Activated CD4-positive, CD25-positive, alpha-beta regulatory T cell (primary cell): ENCODE results near the gene ENOX1.

Experiments used
- DNase-seq, 4 experiments: peaks; one replicate each; lab custom pipeline; 2025; lab: John Stamatoyannopoulos, UW

Gene ENOX1

DNA sequence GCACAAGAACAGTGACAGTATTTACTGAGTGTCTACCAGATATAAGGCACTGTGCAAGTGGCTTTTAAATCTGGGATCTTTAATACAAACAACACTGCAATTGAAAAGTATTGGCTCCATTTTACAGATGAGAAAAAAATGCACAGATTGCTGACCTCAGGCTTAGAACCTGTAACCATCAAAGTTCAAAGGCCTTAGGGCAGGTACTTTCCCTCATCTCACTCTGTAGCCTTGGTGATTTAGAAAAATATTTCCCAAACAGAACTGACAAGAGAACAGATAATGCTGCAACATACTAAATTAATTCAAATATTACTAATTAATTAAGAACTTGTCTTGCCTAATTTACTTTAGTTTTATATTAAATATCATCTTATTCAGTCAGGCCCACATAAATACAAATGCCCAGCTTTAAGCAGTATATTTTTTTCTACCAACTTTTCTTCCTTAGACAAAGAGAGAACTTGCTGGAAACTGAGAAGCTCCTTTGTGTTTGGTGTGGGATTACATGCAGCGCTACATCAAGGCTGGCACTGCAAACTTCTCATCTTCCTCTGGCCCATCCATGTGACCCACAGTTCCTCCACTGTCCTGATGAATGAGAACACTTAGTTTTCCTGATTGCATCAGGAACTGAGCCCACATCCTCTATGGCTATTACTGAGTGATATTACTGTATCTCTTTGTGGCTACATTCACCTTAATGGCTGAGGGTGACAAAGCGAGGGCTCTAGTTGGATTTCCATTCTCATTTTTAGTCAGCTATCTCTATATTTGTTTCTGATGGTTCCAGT lies 302.1 kb downstream of the ENOX1 start:
- DNase-seq = no peak

- DNase-seq = no peak
Observed at GRCh38 chr13:43483930-43484329, 302.8 kb downstream of the ENOX1 start.

DNA sequence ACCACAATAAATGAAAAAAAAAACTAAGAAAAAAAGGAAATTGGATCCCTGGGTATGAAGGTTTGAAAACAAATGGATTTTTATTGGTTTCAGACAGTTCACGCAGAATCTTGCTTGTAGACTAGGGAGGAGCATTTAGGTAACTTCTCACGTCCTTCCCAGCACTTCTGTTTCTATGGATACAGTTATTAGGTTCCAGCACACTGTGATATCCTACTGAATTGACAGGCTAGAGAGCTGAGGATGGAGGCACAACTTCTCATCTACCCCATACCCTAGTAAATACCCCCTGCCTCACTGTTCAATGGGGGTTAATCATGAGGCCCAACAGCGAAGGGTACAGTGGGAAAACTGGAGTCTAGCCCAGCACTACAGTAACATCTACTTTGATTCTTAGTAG lies 304.1 kb downstream of the ENOX1 start:
- DNase-seq = no peak

- no peak for DNase-seq
Observed at GRCh38 chr13:43482026-43482425, 304.7 kb downstream of the ENOX1 start.

GRCh38 chr13:43478902-43479301 lies 307.9 kb downstream of the ENOX1 start:
- no peak for DNase-seq

- DNase-seq = no peak
Observed at GRCh38 chr13:43478211-43478610, 308.6 kb downstream of the ENOX1 start.

DNA sequence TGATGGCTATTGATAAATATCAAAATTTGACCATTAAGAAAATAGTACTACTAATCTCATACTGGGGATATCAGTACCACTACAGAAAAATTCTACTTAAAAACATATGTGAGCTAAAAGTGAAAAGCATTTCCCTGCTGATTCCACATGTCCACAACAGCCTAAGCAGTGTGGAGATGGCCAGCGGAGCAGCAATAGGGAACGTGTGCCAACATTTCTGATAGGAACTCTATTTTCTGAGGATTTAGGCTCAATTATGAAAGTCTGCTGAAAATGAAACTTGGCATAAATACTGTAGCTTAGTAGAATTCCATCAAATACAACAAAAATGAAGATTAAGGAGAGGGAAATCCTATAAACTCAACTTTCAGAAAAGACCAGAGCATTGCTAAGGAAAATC lies 311.6 kb downstream of the ENOX1 start:
- DNase-seq = no peak

DNA sequence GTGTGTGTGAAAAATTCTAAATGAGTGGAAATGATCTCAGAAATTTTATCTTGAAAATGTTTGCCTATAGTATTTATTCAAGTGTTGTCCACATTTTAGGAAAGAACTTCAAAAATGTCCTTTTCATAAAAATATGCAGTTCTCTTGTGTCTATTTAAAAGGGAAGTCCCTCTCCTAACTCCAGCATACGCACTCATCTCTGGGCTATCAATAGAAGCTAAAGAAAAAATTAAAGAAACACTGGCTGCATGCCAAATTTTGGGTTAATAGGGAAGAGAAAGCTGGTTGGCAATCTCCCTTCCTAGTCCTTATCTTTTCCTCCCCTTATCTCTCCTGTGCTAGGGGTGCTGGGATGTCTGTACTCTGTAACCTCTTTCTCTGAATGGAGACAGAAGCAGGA lies 313.3 kb downstream of the ENOX1 start:
- no peak for DNase-seq

GRCh38 chr13:43472980-43473379 lies 313.8 kb downstream of the ENOX1 start:
- no peak for DNase-seq

GRCh38 chr13:43472339-43472738 lies 314.4 kb downstream of the ENOX1 start:
- no peak for DNase-seq

- no peak for DNase-seq
Observed at GRCh38 chr13:43470610-43471009, 316.2 kb downstream of the ENOX1 start.

DNA sequence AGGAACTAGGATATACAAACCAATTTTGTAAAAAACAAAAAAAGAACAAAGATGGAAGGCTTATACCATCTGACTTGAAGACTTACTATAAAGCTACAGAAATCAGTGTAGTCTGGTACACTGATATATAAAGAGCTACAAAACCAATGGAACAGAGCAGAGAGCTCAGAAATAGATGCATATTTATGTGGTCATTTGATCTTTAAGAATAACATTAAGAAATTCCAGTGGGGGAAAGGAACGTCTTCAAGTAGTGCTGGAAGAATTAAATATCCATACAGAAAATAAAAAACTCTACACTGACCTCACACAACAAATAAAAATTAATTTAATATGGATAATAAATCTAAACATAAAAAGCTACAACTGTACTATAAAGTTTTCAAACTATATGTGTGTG lies 317.0 kb downstream of the ENOX1 start:
- DNase-seq = no peak

DNA sequence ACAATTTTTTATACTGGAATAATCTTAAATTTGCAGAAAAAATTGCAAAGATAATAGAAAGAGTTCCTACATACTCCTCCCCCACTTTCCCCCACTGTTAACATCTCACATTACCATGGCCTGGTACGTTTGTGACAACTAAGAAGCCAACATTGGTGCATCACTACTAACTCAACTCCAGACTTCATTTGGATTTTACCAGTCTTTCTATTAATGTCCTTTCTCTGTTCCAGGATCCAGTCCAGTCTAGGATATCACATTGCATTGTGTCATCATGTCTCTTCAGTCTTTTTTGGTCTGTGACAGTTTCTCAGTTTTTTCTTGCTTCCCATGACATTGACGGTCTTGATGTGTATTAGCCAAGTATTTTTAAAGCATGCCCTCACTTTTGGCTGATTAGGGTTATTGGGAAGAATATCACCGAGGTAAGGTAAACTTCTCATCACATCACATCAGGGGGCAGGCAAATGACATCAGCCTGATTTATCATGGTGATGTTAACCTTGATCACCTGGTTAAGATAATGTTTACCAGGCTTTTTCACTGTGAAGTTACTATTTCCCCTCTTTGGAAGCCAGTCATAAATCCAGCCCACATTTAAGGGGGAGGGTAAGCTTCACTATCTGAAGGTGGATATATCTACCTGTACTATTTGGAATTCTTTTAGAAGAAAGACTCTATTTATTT lies 322.1 kb downstream of the ENOX1 start:
- no peak for DNase-seq

DNA sequence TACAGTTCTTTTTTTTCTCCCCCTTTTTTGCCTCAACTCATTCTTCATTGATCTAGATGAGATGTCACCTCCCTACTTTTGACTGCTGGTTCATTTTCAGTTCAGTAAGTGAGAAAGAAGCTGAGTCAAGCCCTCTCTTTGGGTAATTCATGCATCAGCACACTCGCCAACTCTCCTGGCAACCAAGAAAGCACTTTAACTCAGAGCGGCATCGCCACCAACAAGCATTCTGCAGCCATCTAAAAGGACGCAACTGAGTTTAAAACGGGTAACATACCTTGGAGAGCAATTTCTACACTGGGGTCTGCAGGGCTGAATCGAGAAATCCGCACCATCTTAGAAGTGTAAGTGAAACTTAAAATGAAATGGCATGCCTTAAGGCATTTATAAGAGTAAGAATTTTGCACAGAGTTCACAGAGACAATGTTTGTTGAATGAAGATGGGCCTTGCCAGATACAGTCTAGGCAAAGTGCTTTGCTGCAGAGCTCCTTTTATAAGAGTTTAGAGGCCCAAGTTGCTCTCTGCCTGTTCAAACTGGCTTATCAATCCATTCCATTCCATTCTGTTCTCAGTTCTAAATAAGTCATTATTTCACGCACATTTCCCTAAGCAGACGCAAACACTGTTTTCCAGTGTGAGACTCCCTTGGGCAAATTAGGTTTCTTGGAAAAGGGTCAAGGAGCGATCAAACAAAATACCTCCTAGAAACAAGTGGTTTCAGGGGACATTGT lies 338.0 kb downstream of the ENOX1 start:
- no peak for DNase-seq

- no peak for DNase-seq
Observed at GRCh38 chr13:43446126-43446525, 340.6 kb downstream of the ENOX1 start.

DNA sequence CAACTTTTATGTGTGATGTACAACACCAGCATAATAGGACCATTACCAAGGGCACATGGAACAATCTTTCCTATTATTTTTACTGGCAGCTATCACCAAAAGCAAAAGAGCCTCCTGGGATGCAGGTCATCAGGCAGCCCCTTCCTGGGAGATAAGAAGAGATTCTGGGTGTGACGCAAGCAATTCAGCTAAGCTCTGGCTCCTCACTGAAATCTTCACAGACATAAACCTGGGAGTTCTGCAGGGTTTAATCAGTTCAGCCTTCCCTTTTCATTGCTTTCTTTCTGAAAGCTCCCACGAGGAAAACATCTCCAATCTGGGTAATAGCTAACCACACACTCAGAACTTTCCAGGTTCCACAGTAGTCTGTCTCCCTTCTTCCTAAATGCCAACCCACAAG lies 341.1 kb downstream of the ENOX1 start:
- DNase-seq = no peak

- DNase-seq = no peak
Observed at GRCh38 chr13:43444081-43444480, 342.7 kb downstream of the ENOX1 start.

- no peak for DNase-seq
Observed at GRCh38 chr13:43441899-43442499, 344.8 kb downstream of the ENOX1 start.

GRCh38 chr13:43441464-43441863 lies 345.3 kb downstream of the ENOX1 start:
- no peak for DNase-seq

- no peak for DNase-seq
Observed at GRCh38 chr13:43434191-43434590, 352.6 kb downstream of the ENOX1 start.

DNA sequence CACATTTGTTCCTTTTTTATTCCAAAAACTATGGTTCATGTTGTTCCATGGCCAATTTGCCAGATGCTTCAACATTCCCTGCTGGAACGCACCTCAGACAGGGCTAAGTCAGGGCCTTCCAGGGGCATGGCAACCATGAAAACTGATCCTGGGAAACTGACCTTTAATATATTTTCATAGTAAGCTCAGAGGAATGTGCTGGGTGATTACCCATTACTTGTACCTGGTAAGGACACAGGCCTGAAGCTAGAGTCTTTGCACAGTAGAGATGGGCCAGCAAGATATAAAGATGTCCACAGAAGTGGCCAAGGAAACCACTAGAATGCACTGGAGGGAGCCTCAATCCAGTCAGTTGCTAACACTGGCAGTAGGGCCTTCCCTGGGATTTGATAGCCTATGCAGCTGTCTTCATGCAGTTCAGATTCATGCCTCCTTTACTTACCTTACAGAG lies 353.1 kb downstream of the ENOX1 start:
- DNase-seq = no peak

DNA sequence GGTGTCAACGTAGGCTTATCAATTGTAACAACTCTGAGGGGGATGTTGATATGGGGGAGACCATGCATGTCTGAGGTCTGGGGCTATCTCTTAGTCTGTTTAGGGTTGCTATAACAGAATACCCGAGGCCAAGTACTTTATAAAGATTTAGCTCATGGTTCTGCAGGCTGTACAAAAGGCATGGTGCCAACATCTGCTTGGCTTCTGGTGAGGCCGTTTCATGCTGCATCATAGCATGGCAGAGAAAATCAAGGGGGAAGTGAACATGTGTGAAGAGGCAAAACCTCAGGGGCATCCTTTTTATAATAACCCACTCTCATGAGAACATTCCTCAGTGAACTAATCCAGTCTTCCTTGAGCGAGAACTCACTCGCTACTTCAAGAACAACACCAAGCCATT lies 353.8 kb downstream of the ENOX1 start:
- DNase-seq = no peak

- DNase-seq = no peak
Observed at GRCh38 chr13:43431841-43432240, 354.9 kb downstream of the ENOX1 start.
